OCI-LY7 (cell line): Measurements from ENCODE around the gene ZFX. TPM values are rescaled to one million over a fixed set of nuclear protein-coding genes. Genes with fewer than 3 reads are reported as not detected.

Experiments used
- BruUV-seq: library from RNA; stranded (reverse); fragments of 400-500 nt; replicated peaks from 2 replicates; lab custom pipeline; 2021; lab: Mats Ljungman, UMichigan
- CTCF ChIA-PET: fragments of 300-600 bp; sonication (Branson Sonifier 250); formaldehyde crosslinking; loops from one replicate; lab custom pipeline; 2022; ENCODE audit warnings: antibody characterized with exemption; ENCODE audit not compliant: unreplicated experiment; lab: Charles Lee
- POLR2A ChIA-PET: fragments of 300-600 bp; sonication (Branson Sonifier 250); formaldehyde crosslinking; loops from one replicate; lab custom pipeline; 2022; ENCODE audit warnings: antibody characterized with exemption; lab: Charles Lee
- DNase-seq: peaks from one replicate; pipeline ENCODE4 v3.0.0-alpha.2; 2015; ENCODE audit warnings: low spot score
- H2AFZ ChIP-seq: fragments of 200-600 bp; sonication (generic), shearing (Covaris generic); 2 replicates; pipeline ENCODE4 v1.6.1; 2014; ENCODE audit warnings: mild to moderate bottlenecking, antibody characterized with exemption, low read length, moderate library complexity
- H3K27ac ChIP-seq: fragments of 200-600 bp; sonication (generic); 2 replicates; pipeline ENCODE4 v1.5.1; 2014; ENCODE audit warnings: mixed run types, low read depth, mild to moderate bottlenecking, moderate library complexity, low read length, inconsistent platforms; ENCODE audit not compliant: poor library complexity, severe bottlenecking
- H3K36me3 ChIP-seq: fragments of 200-600 bp; sonication (generic); 2 replicates; pipeline ENCODE4 v1.6.1; 2014; ENCODE audit warnings: mild to moderate bottlenecking, antibody characterized with exemption, low read length, moderate library complexity, mixed read lengths; ENCODE audit not compliant: insufficient read depth
- H3K4me1 ChIP-seq: fragments of 200-600 bp; sonication (generic); 2 replicates; pipeline ENCODE4 v1.5.1; 2014; ENCODE audit warnings: mild to moderate bottlenecking, low read length; ENCODE audit not compliant: insufficient read depth, poor library complexity, severe bottlenecking
- H3K4me2 ChIP-seq: fragments of 200-600 bp; sonication (generic); 2 replicates; pipeline ENCODE4 v1.6.1; 2014; ENCODE audit warnings: mild to moderate bottlenecking, low read length
- H3K4me3 ChIP-seq: fragments of 200-600 bp; sonication (generic); 2 replicates; pipeline ENCODE4 v1.5.1; 2014; ENCODE audit warnings: mild to moderate bottlenecking, low read depth, low read length; ENCODE audit not compliant: poor library complexity, severe bottlenecking
- H3K79me2 ChIP-seq: fragments of 200-600 bp; sonication (generic); 2 replicates; pipeline ENCODE4 v1.6.1; 2016; ENCODE audit warnings: low read depth, mild to moderate bottlenecking, low read length, moderate library complexity, mixed read lengths; ENCODE audit not compliant: insufficient read depth
- H3K9me2 ChIP-seq: fragments of 200-600 bp; sonication (generic); 2 replicates; pipeline ENCODE4 v1.6.1; 2016; ENCODE audit warnings: mild to moderate bottlenecking, low read length, mixed read lengths; ENCODE audit not compliant: insufficient read depth
- H3K9me3 ChIP-seq: fragments of 200-600 bp; sonication (generic); 2 replicates; pipeline ENCODE4 v1.6.1; 2014; ENCODE audit warnings: mild to moderate bottlenecking, mixed run types, low read length, mixed read lengths
- H4K20me1 ChIP-seq: fragments of 200-600 bp; sonication (generic); 2 replicates; pipeline ENCODE4 v1.6.1; 2014; ENCODE audit warnings: mild to moderate bottlenecking, antibody characterized with exemption, low read length, moderate library complexity, mixed read lengths; ENCODE audit not compliant: insufficient read depth
- CTCF ChIP-seq: fragments of 200-600 bp; sonication (generic); conservative IDR thresholded peaks from 2 replicates; pipeline ENCODE4 v1.5.1; 2014; ENCODE audit warnings: mild to moderate bottlenecking, antibody characterized with exemption, low read length, moderate library complexity, mixed read lengths
- EZH2phosphoT487 ChIP-seq: fragments of 200-600 bp; sonication (generic); IDR thresholded peaks from 2 replicates; pipeline ENCODE4 v1.6.1; 2018; ENCODE audit warnings: low read depth, borderline replicate concordance, mild to moderate bottlenecking, mixed run types, antibody characterized with exemption, low read length, moderate library complexity, mixed read lengths
- intact Hi-C: fragments of 100-400 bp; cut with micrococcal nuclease; formaldehyde crosslinking; loops from one replicate; pipeline ENCODE4 v1.10.0; 2022; ENCODE audit not compliant: unreplicated experiment
- total RNA-seq, 2 experiments: library from RNA; depleted of rRNA in 1 of 2; stranded (reverse); fragments of >200 nt in 1 of 2; shearing (Covaris generic) in 1 of 2; gene quantifications; 2 replicates each; pipeline ENCODE4 v1.2.3, GENCODE V29; 2014 to 2022

Gene ZFX
- total RNA-seq, 2 experiments from 2014 or later: 20.0 to 34.8 TPM

- POLR2A ChIA-PET: interaction anchor here (0.7 kb wide), 1 partner anchor 1899 kb away, joined by 3 read pairs; no protein-coding TSS in a partner anchor
- no peaks in the 10 kb centered on the region for H3K36me3 ChIP-seq
- no TSS peak for BruUV-seq
- TF ChIP-seq EZH2phosphoT487 (no peak), CTCF (no peak)
- no peak overlapping the region for H2AFZ ChIP-seq
- no peaks in the 10 kb centered on the region for H3K4me1 ChIP-seq
- no peak overlapping the region for H3K4me3 ChIP-seq
- CTCF ChIA-PET: no interaction called here
- no peaks in the 10 kb centered on the region for H3K9me2 ChIP-seq
- H3K79me2 ChIP-seq: no peaks in the 10 kb centered on the region
- no peaks in the 10 kb centered on the region for H4K20me1 ChIP-seq
- H3K9me3 ChIP-seq: no peaks in the 10 kb centered on the region
- no peak overlapping the region for H3K4me2 ChIP-seq
- no peak for DNase-seq
- intact Hi-C loops: no loop called here
- H3K27ac ChIP-seq: no peak overlapping the region
These were observed 81.6 kb downstream of the ZFX start for GRCh38 chrX:24231131-24231540.

- Histone ChIP-seq H3K4me1 (no peaks in the 10 kb centered on the region), H3K4me3 (no peak overlapping the region), H4K20me1 (no peaks in the 10 kb centered on the region), H2AFZ (no peak overlapping the region), H3K9me3 (no peaks in the 10 kb centered on the region), H3K79me2 (no peaks in the 10 kb centered on the region), H3K27ac (no peak overlapping the region), H3K9me2 (no peaks in the 10 kb centered on the region), H3K36me3 (no peaks in the 10 kb centered on the region), H3K4me2 (no peak overlapping the region)
- TF ChIP-seq CTCF: no peak
- no peak for TF ChIP-seq EZH2phosphoT487
- DNase-seq: no peak
- POLR2A ChIA-PET: no interaction called here
- no TSS peak for BruUV-seq
- intact Hi-C loops: no loop called here
- CTCF ChIA-PET: no interaction called here
These were observed 82.2 kb downstream of the ZFX start for GRCh38 chrX:24231641-24232179.

- no peak overlapping the region for H3K27ac ChIP-seq
- H4K20me1 ChIP-seq: no peaks in the 10 kb centered on the region
- intact Hi-C loops: no loop called here
- H3K4me1 ChIP-seq: no peaks in the 10 kb centered on the region
- POLR2A ChIA-PET: no interaction called here
- H2AFZ ChIP-seq: no peak overlapping the region
- no peaks in the 10 kb centered on the region for H3K9me3 ChIP-seq
- no TSS peak for BruUV-seq
- H3K9me2 ChIP-seq: no peaks in the 10 kb centered on the region
- DNase-seq: no peak
- no peak for TF ChIP-seq EZH2phosphoT487
- no peaks in the 10 kb centered on the region for H3K36me3 ChIP-seq
- CTCF ChIA-PET: no interaction called here
- no peak overlapping the region for H3K4me3 ChIP-seq
- no peak overlapping the region for H3K4me2 ChIP-seq
- H3K79me2 ChIP-seq: no peaks in the 10 kb centered on the region
These were observed 83.3 kb downstream of the ZFX start for GRCh38 chrX:24232796-24233195.
